ENCODE measurements around the gene SCAF8. TPM values are rescaled to one million over a fixed set of nuclear protein-coding genes. Genes with fewer than 3 reads are reported as not detected.

The SCAF8 gene
- total and polyA plus RNA-seq, 5 experiments from 2014 or later: 11.0 to 67.1 (median 17.4) TPM

DNA sequence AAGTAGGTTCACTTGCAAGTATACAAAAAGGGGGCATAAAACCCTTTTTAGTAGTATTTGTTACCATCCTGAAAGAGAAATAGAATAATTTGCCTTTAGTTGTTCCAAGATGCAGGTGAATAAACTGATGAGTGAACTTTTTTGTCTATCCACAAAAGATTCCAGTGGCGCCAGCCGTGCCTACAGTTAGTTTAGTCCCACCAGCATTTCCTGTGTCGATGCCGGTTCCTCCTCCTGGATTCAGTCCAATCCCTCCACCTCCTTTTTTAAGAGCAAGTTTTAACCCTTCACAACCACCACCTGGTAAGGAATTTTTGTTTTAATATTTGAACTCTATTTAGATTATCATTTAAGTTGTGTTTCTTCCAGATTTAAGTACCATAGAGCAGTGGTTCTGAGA lies 90.9 kb downstream of the SCAF8 start:
- Mint-ChIP-seq H3K27ac (peak overlapping the region in 4 of 10 donors; percentile 36 to 54 (median 48)), H3K4me1 (peaks cover 7 to 29% (median 16%) of the 10 kb centered on the region in 4 donors), H3K36me3 (peaks cover 4 to 83% (median 22%) of the 10 kb centered on the region in 3 donors), H3K4me3 (no peak overlapping the region), H3K9me3 (no peaks in the 10 kb centered on the region), H3K27me3 (no peaks in the 10 kb centered on the region)
- no peak for DNase-seq
- POLR2A ChIA-PET: no interaction called here
- no peak for ATAC-seq

DNA sequence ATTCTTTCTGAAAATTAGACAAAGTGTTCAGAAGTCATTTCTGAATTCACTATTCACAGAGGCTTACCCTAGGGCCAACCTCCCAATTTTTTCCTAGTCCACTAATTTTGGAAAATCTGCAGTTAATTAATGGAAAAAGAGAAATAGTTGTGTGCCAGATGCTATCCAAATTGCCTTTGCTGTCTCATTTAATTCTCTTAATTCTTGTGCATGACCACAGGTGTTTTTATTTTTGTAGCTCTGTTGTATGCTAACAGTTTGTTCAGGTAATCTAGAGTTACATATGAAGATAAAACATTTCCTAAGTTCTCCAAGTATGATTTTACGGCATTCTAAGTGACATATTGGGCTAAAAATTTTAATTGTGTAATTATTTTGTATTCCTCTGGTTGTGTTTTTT lies 96.8 kb downstream of the SCAF8 start:
- no peak overlapping the region for H3K4me3 Mint-ChIP-seq
- H3K36me3 Mint-ChIP-seq: peaks cover 6 to 82% (median 37%) of the 10 kb centered on the region in 3 donors
- ATAC-seq: no peak
- DNase-seq: no peak
- POLR2A ChIA-PET: no interaction called here
- no peaks in the 10 kb centered on the region for H3K9me3 Mint-ChIP-seq
- H3K4me1 Mint-ChIP-seq: peaks cover 15 to 24% (median 18%) of the 10 kb centered on the region in 4 donors
- H3K27ac Mint-ChIP-seq: peak overlapping the region in 1 of 10 donors; percentile 28
- no peaks in the 10 kb centered on the region for H3K27me3 Mint-ChIP-seq

DNA sequence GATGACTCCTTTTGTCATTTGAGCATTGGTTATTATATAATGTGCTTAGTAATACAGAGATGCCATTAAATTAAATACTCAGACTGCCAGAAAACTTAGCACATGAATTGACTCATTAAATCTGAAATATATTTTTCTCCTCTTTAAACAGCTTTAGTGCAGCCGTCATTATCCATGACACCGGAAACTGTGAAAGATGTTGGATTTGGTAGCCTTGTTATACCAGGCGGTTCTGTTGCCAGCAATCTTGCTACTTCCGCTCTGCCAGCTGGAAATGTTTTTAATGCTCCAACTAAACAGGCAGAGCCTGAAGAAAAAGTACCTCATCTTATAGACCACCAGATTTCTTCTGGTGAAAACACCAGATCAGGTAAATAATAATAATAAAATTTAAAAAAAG lies 97.6 kb downstream of the SCAF8 start:
- POLR2A ChIA-PET: no interaction called here
- H3K9me3 Mint-ChIP-seq: no peaks in the 10 kb centered on the region
- DNase-seq (no peak), ATAC-seq (no peak)
- H3K27me3 Mint-ChIP-seq: no peaks in the 10 kb centered on the region
- H3K4me3 Mint-ChIP-seq: no peak overlapping the region
- peaks cover 6 to 77% (median 37%) of the 10 kb centered on the region in 3 donors for H3K36me3 Mint-ChIP-seq
- peaks cover 15 to 24% (median 24%) of the 10 kb centered on the region in 4 donors for H3K4me1 Mint-ChIP-seq
- H3K27ac Mint-ChIP-seq: no peak overlapping the region

DNA sequence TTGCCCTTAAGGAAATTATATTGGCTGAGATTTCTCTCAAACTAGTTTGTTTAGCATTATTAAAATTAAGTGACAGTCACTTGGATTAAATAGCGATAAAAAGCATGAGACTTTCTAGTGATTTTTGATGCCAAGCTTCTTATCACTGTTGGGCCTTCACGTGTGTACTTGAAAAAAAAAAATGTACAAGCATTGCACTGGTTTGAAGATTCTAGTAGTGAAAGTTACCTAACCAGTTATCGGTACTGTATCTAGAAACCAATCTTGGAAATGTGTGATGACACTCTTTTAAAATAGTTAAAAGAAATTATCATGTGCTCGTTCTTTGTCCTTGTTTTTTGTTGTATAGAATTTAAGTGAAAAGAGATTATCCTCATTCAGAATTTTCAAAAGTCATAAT lies 102.1 kb downstream of the SCAF8 start:
- Mint-ChIP-seq H3K4me1 (peaks cover 15 to 37% (median 28%) of the 10 kb centered on the region in 4 donors), H3K27me3 (no peaks in the 10 kb centered on the region), H3K36me3 (peaks cover 6 to 57% (median 31%) of the 10 kb centered on the region in 3 donors), H3K9me3 (no peaks in the 10 kb centered on the region), H3K4me3 (no peak overlapping the region), H3K27ac (peak overlapping the region in 3 of 10 donors; percentile 17 to 35 (median 17))
- POLR2A ChIA-PET: no interaction called here
- ATAC-seq (no peak), DNase-seq (no peak)

DNA sequence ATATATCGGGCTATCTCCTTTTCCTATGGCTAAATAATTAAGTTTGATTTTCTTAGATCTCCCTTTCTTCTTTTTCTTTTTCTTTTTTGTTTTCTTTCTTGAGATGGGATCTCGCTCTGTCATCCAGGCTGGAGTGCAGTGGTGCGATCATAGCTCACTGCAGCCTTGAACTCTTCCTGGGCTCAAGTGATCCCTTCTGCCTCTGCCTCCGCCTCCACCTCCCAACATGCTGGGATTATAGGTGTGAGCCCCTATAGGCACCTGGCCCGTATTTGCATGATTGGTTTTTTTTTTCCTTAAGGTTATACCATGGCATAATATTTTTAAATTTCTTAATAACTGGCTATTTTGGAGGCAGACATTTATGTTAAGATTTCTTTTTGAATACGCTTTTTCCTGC lies 106.3 kb downstream of the SCAF8 start:
- Mint-ChIP-seq H3K4me1 (peaks cover 15 to 34% (median 21%) of the 10 kb centered on the region in 4 donors), H3K27me3 (no peaks in the 10 kb centered on the region), H3K27ac (peak overlapping the region in 3 of 10 donors; percentile 12 to 82 (median 25)), H3K9me3 (no peaks in the 10 kb centered on the region), H3K4me3 (no peak overlapping the region), H3K36me3 (peaks cover 0 to 32% (median 10%) of the 10 kb centered on the region in 3 donors)
- POLR2A ChIA-PET: no interaction called here
- DNase-seq: no peak
- no peak for ATAC-seq

DNA sequence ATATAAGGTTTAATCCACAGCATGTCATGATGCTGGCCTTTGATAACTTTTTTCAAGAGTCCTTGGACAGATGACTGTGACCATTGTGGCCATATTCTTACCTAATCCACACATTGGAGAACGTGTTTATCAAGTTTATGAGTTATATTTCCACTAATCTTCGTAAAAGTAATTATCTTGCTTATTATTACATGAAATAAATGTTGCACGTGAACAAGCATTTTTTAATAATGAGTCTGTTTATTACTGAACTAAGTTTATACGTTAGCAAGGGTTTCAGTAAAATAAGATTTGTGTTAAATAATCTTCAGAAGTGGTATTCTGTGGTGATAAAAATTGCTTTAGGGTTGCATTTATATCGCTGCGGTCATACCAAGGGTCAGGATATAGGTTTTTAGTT lies 107.1 kb downstream of the SCAF8 start:
- peaks cover 0 to 37% (median 10%) of the 10 kb centered on the region in 3 donors for H3K36me3 Mint-ChIP-seq
- no peak for ATAC-seq
- H3K9me3 Mint-ChIP-seq: no peaks in the 10 kb centered on the region
- H3K27ac Mint-ChIP-seq: no peak overlapping the region
- no peaks in the 10 kb centered on the region for H3K27me3 Mint-ChIP-seq
- DNase-seq: no peak
- POLR2A ChIA-PET: no interaction called here
- no peak overlapping the region for H3K4me3 Mint-ChIP-seq
- peaks cover 12 to 33% (median 22%) of the 10 kb centered on the region in 4 donors for H3K4me1 Mint-ChIP-seq

DNA sequence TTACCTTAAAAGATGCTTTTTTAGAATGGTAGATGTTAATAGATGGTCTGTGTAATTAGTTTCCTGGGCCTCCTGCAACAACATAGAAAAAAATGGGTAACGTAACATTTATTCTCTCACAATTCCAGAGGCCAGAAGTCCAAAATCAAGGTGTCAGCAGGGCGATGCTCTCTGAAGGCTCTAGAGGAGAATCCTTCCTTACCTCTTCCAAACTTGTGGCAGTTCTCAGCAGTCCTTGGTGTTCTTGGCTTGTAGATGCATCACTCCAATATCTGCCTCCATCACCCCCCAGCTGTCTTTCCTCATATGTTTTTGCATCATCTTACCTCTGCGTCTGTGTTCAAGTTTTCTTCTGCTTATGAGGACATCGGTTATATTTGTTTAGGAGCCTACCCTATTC lies 107.9 kb downstream of the SCAF8 start:
- POLR2A ChIA-PET: no interaction called here
- ATAC-seq (no peak), DNase-seq (no peak)
- Mint-ChIP-seq H3K9me3 (no peaks in the 10 kb centered on the region), H3K27ac (peak overlapping the region in 1 of 10 donors; percentile 50), H3K27me3 (no peaks in the 10 kb centered on the region), H3K4me3 (peak overlapping the region in 1 of 10 donors; percentile 15), H3K36me3 (peaks cover 0 to 37% (median 11%) of the 10 kb centered on the region in 3 donors), H3K4me1 (peaks cover 12 to 30% (median 23%) of the 10 kb centered on the region in 4 donors)

DNA sequence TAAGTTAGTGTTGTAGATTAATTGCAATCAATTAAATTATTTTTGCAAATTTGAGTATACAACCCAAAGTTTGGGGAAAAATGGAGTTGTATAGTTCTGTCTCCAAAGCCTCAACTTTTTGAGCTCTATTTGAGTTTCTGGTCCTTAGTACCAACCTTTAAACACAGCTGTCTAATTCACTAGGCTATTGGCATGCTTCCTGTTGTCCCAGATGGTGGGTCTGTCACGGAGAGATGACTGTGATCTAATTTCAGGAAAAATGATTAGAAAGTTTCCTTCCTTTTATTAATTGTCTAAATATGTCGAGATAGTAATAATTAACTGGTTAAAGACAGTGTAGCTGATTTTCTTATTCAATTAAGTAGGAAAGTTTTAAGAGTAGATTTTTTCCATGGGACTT lies 109.6 kb downstream of the SCAF8 start:
- Mint-ChIP-seq H3K27me3 (no peaks in the 10 kb centered on the region), H3K4me1 (peaks cover 20 to 36% (median 29%) of the 10 kb centered on the region in 4 donors), H3K27ac (no peak overlapping the region), H3K4me3 (no peak overlapping the region), H3K36me3 (peaks cover 0 to 40% (median 13%) of the 10 kb centered on the region in 3 donors), H3K9me3 (no peaks in the 10 kb centered on the region)
- POLR2A ChIA-PET: no interaction called here
- DNase-seq: no peak
- ATAC-seq: no peak

DNA sequence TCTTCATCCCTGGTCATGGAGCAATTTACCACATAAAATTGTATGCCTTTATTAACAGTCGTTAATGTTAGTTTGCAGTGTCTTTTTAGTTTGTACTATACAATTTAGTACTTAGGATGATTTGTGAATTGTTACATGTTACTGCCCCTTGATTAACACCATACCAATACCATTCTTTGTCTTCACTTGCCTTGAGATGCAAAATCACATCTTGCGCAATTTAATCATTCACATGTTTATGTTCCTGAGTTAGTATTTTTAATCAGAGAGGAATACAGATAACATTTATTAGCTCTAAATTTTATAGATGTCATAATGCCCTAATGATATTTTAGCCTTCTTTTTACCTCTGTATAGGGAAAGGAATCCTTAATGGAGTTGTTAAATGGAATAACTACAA lies 114.1 kb downstream of the SCAF8 start:
- peaks cover 30 to 46% (median 37%) of the 10 kb centered on the region in 4 donors for H3K4me1 Mint-ChIP-seq
- H3K27me3 Mint-ChIP-seq: no peaks in the 10 kb centered on the region
- H3K27ac Mint-ChIP-seq: peak overlapping the region in 1 of 10 donors; percentile 68
- ATAC-seq (no peak), DNase-seq (no peak)
- POLR2A ChIA-PET: no interaction called here
- H3K4me3 Mint-ChIP-seq: no peak overlapping the region
- H3K9me3 Mint-ChIP-seq: no peaks in the 10 kb centered on the region
- H3K36me3 Mint-ChIP-seq: peaks cover 4 to 52% (median 17%) of the 10 kb centered on the region in 3 donors

DNA sequence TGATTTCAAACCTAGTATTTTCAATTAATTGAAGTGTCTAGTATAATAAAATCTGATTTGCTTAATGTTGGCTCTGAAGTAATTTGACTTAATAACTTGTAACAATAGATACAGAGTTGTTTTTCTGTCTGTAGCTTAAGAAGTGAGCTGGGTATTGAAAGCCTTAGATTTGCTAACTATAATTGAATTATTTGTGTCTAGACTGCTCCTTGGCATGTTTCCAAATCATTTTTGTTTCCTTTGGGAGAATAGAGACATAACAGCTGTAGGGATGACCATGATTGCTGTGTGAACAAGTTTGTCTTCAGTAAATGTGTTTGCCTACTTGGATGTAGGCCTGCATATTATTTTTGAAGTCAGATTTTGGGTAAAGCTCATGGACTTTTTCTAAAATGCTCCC lies 115.4 kb downstream of the SCAF8 start:
- Mint-ChIP-seq H3K9me3 (no peaks in the 10 kb centered on the region), H3K4me1 (peaks cover 31 to 46% (median 37%) of the 10 kb centered on the region in 4 donors), H3K27ac (peak overlapping the region in 2 of 10 donors; percentile 1 to 25), H3K36me3 (peaks cover 8 to 62% (median 23%) of the 10 kb centered on the region in 3 donors), H3K4me3 (no peak overlapping the region), H3K27me3 (no peaks in the 10 kb centered on the region)
- DNase-seq (no peak), ATAC-seq (no peak)
- POLR2A ChIA-PET: no interaction called here

DNA sequence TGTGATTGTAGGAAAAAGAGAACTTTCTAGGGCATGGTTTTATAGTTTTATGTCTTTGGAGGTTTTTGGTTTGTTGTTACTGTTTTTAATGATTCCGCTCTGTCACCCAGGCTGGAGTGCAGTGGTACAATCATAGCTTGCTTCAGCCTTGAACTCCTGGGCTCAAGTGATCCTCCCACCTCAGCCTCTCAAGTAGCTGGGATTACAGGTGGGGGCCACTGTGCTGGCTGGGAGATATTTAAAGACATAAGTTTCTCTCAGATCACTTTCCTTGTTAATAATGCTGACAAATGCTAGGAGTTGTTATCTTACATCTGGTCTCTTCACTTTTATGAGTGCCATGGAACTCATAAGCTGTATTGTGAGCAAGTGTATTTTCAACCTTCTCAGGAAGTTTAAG lies 116.3 kb downstream of the SCAF8 start:
- DNase-seq (no peak), ATAC-seq (no peak)
- H3K4me1 Mint-ChIP-seq: peaks cover 26 to 50% (median 34%) of the 10 kb centered on the region in 4 donors
- peak overlapping the region in 3 of 10 donors; percentile 43 to 71 (median 63) for H3K27ac Mint-ChIP-seq
- no peak overlapping the region for H3K4me3 Mint-ChIP-seq
- H3K9me3 Mint-ChIP-seq: no peaks in the 10 kb centered on the region
- H3K36me3 Mint-ChIP-seq: peaks cover 8 to 60% (median 20%) of the 10 kb centered on the region in 3 donors
- H3K27me3 Mint-ChIP-seq: no peaks in the 10 kb centered on the region
- POLR2A ChIA-PET: no interaction called here

DNA sequence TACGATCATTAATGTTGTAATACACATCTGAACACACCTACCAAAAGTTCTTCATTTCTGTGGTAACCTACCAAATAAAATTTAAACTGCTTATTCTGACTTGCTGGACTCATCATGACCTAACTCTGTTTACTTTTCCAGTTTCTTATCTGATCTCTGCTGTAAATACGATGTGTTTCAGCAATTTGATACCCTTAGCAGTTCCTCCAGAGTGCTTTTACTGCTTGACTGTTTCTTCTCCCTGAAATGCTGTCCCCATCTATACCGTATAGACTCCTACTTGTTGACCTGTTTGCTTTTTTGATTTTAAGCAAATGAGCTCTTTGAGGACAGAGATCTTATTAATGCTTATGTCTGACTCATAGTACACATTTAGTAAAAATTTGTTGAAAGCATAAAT lies 119.5 kb downstream of the SCAF8 start:
- H3K9me3 Mint-ChIP-seq: no peaks in the 10 kb centered on the region
- peaks cover 8 to 52% (median 20%) of the 10 kb centered on the region in 3 donors for H3K36me3 Mint-ChIP-seq
- peak overlapping the region in 1 of 10 donors; percentile 30 for H3K27ac Mint-ChIP-seq
- ATAC-seq (no peak), DNase-seq (no peak)
- H3K27me3 Mint-ChIP-seq: no peaks in the 10 kb centered on the region
- POLR2A ChIA-PET: no interaction called here
- no peak overlapping the region for H3K4me3 Mint-ChIP-seq
- H3K4me1 Mint-ChIP-seq: peaks cover 18 to 30% (median 21%) of the 10 kb centered on the region in 4 donors

DNA sequence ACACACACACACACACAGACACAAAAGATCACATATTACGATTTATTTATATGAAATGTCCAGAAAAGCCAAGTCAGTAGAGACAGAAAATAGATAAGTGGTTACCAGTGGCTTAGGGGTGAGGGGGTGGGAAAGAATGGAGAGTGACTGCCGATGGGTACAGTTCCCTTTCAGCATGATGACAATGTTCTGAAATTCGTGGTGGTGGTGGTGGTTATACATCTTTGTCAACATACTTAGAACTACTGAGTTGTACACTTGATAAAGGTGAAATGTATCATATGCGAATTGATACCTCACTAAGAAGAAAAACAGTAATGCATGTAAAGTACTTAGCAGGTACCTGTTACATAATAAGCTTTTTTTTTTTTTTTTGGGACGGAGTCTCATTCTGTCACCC lies 124.3 kb downstream of the SCAF8 start:
- Mint-ChIP-seq H3K4me3 (no peak overlapping the region), H3K36me3 (peaks cover 5 to 37% (median 13%) of the 10 kb centered on the region in 3 donors), H3K9me3 (no peaks in the 10 kb centered on the region), H3K27ac (no peak overlapping the region), H3K27me3 (no peaks in the 10 kb centered on the region), H3K4me1 (peaks cover 0 to 11% (median 7%) of the 10 kb centered on the region in 4 donors)
- DNase-seq (no peak), ATAC-seq (no peak)
- POLR2A ChIA-PET: interaction anchor here (0.9 kb wide), 1 partner anchor 25 kb away, joined by 4 read pairs; no protein-coding TSS in a partner anchor

DNA sequence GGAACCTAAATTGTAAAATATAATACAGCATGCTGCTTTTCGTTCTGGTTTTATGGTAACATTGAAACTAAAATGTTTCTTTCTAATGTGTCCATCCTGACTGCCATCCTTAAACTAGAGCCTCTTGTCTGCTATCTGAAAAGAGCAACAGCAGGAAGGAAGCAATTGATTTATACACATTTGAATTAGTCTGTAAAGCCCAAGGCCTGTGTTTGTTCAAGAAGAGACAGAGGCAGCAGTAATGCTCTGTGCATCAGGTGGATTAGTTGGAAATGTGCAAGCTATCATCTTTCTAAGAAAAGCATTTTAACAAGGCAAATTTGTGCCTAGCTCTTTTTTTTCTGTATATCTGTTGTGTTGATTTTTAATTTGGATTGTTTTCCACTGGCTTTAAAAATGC lies 128.6 kb downstream of the SCAF8 start:
- no peak overlapping the region for H3K4me3 Mint-ChIP-seq
- no peak for DNase-seq
- no peaks in the 10 kb centered on the region for H3K27me3 Mint-ChIP-seq
- no peak for ATAC-seq
- no peak overlapping the region for H3K27ac Mint-ChIP-seq
- POLR2A ChIA-PET: no interaction called here
- peaks cover 0 to 30% (median 10%) of the 10 kb centered on the region in 3 donors for H3K36me3 Mint-ChIP-seq
- no peaks in the 10 kb centered on the region for H3K9me3 Mint-ChIP-seq
- peaks cover 0 to 14% (median 8%) of the 10 kb centered on the region in 4 donors for H3K4me1 Mint-ChIP-seq
